K562 (cell line): ENCODE data around the gene SH2D3A. TPM values are rescaled to one million over a fixed set of nuclear protein-coding genes. Genes with fewer than 3 reads are reported as not detected.

Source experiments
- BCL6 ChIP-seq: fragments of 250-450 bp; sonication (Bioruptor Pico); IDR thresholded peaks from 2 replicates; pipeline ENCODE4 v1.4.0; 2020
- CC2D1A ChIP-seq: fragments of 450-650 bp; IDR thresholded peaks from 2 replicates; pipeline ENCODE4 v1.6.1; 2017; ENCODE audit warnings: mild to moderate bottlenecking
- CHD1 ChIP-seq: fragments of 200-600 bp; sonication (generic); IDR thresholded peaks from one replicate; pipeline ENCODE4 v1.6.1; 2012; ENCODE audit warnings: mild to moderate bottlenecking, moderate library complexity, low read length, inconsistent platforms
- CREB1 ChIP-seq, 2 experiments: sonication (generic) in 1 of 2; formaldehyde crosslinking in 1 of 2; IDR thresholded peaks; 2 replicates each; pipeline versions ENCODE4 v1.6.1 to v1.8.0; 2012 to 2022; ENCODE audit warnings: inconsistent platforms in 1 of 2, mild to moderate bottlenecking in 1 of 2, missing genetic modification reagents in 1 of 2, moderate library complexity in 1 of 2
- HDAC1 ChIP-seq, 2 experiments: fragments of 450-650 bp; IDR thresholded peaks; 2 replicates each; pipeline ENCODE4 v1.6.1; 2016 to 2017; ENCODE audit warnings: inconsistent platforms in 1 of 2, mild to moderate bottlenecking in 1 of 2, moderate library complexity in 1 of 2
- HEY1 ChIP-seq: fragments of 250-450 bp; sonication (Bioruptor Pico); IDR thresholded peaks from 2 replicates; pipeline ENCODE4 v1.5.0; 2020; ENCODE audit warnings: mild to moderate bottlenecking, moderate library complexity, borderline replicate concordance
- IRF2 ChIP-seq: sonication (generic); formaldehyde crosslinking; IDR thresholded peaks from 2 replicates; pipeline ENCODE4 v1.8.1; 2022; ENCODE audit warnings: mild to moderate bottlenecking, missing genetic modification reagents
- MTA2 ChIP-seq: fragments of 450-650 bp; IDR thresholded peaks from 2 replicates; pipeline ENCODE4 v1.6.1; 2016; ENCODE audit warnings: low read depth
- PHF21A ChIP-seq: fragments of 450-650 bp; IDR thresholded peaks from 2 replicates; pipeline ENCODE4 v1.6.1; 2017; ENCODE audit warnings: low read depth, borderline replicate concordance
- RFX5 ChIP-seq: IDR thresholded peaks from 2 replicates; pipeline ENCODE4 v1.6.1; 2011; ENCODE audit warnings: low read depth, mild to moderate bottlenecking, improper control_type of control experiment, low read length
- SAP30 ChIP-seq: fragments of 200-600 bp; sonication (generic); IDR thresholded peaks from 2 replicates; pipeline ENCODE4 v1.6.1; 2012; ENCODE audit warnings: borderline replicate concordance, low read depth, mild to moderate bottlenecking, moderate library complexity, low read length, control low read depth, inconsistent platforms; ENCODE audit not compliant: insufficient read depth, poor library complexity, severe bottlenecking
- SMARCE1 ChIP-seq: fragments of 450-650 bp; IDR thresholded peaks from 2 replicates; pipeline ENCODE4 v1.7.1; 2016; ENCODE audit warnings: mild to moderate bottlenecking
- TBP ChIP-seq: optimal IDR thresholded peaks from 2 replicates; pipeline ENCODE3; 2011; ENCODE audit warnings: low read depth, low read length, improper control_type of control experiment
- ZNF584 ChIP-seq: fragments of 200-800 bp; sonication (Bioruptor generic); IDR thresholded peaks from 2 replicates; pipeline ENCODE4 v1.6.1; 2016; ENCODE audit warnings: low read depth, mild to moderate bottlenecking, missing genetic modification characterization, missing compliant biosample characterization
- ZNF77 ChIP-seq: fragments of 250-450 bp; sonication (Bioruptor Pico); IDR thresholded peaks from 2 replicates; pipeline ENCODE4 v1.5.0; 2020
- polyA plus RNA-seq, 8 experiments: library from polyadenylated mRNA; depleted of rRNA in 4 of 8; stranded (reverse) in 5 of 8; unstranded in 3 of 8; fragments of >200 nt; fragmentation: Nextera tagmentation in 2 of 8; fragmentation: Illumina TruSeq in 1 of 8; extraction: Ambion mirVana in 2 of 8; extraction: Trizol in 1 of 8; gene quantifications; 2 replicates each; pipeline versions ENCODE4 v1.2.1 to v1.2.3, GENCODE V29; 2011 to 2014; ENCODE audit warnings: inconsistent platforms in 1 of 8, missing spikeins in 1 of 8
- total RNA-seq, 7 experiments: library from RNA; depleted of rRNA in 6 of 7; stranded (reverse); fragments of >200 nt in 6 of 7; fragmentation: Illumina TruSeq in 2 of 7; extraction: Trizol in 2 of 7; gene quantifications; 2 replicates each; pipeline versions ENCODE4 v1.2.1 to v1.2.3, GENCODE V29; 2011 to 2021; ENCODE audit warnings: low replicate concordance in 1 of 7
- TF ChIP-seq, protein P1 (sequence below): fragments of 250-450 bp; sonication (Bioruptor Pico); IDR thresholded peaks from 2 replicates; pipeline ENCODE4 v1.5.0; 2020; ENCODE audit warnings: mild to moderate bottlenecking, borderline replicate concordance
- TF ChIP-seq, protein P2 (sequence below): fragments of 450-650 bp; IDR thresholded peaks from one replicate; pipeline ENCODE4 v1.6.1; 2018; ENCODE audit warnings: mild to moderate bottlenecking, moderate library complexity; ENCODE audit not compliant: partially characterized antibody
- TF ChIP-seq, protein P3 (sequence below): sonication (generic); formaldehyde crosslinking; IDR thresholded peaks from 2 replicates; pipeline ENCODE4 v1.8.1; 2022; ENCODE audit warnings: missing genetic modification reagents
- TF ChIP-seq, protein P4 (sequence below): IDR thresholded peaks from 2 replicates; pipeline ENCODE4 v1.6.1; 2011; ENCODE audit not compliant: insufficient read length; ENCODE audit errors: extremely low read depth

SH2D3A gene
- total and polyA plus RNA-seq, 9 of the 15 experiments (the other 6 are each of a cell fraction or from before 2014, with no cell fraction given) = 0.75 to 26.3 (median 8.9) TPM

DNA sequence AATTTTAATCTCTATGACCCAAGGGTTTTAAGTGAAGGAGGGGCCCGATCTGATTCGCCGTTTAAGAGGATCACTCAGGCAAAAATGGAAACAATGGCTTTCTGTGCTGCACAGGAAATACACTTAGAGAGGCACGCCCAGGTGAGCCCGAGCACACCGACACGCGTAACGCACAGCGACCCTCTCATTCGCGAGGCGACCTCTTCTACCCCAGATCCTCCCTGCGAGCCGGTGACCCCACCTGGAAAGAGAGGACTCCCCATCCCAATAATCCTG lies 216 bp downstream of the SH2D3A start (continued):
- TF ChIP-seq PHF21A (no peak), ZNF584 (CRISPR knock-in tag) (no peak), SMARCE1 (peak; percentile 34; the same call in 1 of the 2 replicates), SAP30 (peak; percentile 88), MTA2 (no peak), CHD1 (no peak), HEY1 (CRISPR knock-in tag) (no peak), HDAC1 (IDR thresholded peaks at IDR 0.05) (0 out of 4 replicates have a peak, but pooled peaks of 1 of the 2 experiments have one; percentile 74), RFX5 (no peak), CC2D1A (no peak), TBP (no peak), BCL6 (no peak), CREB1 (IDR thresholded peaks at IDR 0.05) (no peak; the same call in 1 of the 2 replicates), CREB1 (CRISPR knock-in tag; IDR thresholded peaks at IDR 0.05) (0 out of 2 replicates have a peak, but pooled peaks have one; percentile 52), IRF2 (no peak), ZNF77 (CRISPR knock-in tag) (no peak)
- TF ChIP-seq, protein P1, sequence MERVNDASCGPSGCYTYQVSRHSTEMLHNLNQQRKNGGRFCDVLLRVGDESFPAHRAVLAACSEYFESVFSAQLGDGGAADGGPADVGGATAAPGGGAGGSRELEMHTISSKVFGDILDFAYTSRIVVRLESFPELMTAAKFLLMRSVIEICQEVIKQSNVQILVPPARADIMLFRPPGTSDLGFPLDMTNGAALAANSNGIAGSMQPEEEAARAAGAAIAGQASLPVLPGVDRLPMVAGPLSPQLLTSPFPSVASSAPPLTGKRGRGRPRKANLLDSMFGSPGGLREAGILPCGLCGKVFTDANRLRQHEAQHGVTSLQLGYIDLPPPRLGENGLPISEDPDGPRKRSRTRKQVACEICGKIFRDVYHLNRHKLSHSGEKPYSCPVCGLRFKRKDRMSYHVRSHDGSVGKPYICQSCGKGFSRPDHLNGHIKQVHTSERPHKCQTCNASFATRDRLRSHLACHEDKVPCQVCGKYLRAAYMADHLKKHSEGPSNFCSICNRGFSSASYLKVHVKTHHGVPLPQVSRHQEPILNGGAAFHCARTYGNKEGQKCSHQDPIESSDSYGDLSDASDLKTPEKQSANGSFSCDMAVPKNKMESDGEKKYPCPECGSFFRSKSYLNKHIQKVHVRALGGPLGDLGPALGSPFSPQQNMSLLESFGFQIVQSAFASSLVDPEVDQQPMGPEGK (CRISPR knock-in tag) = no peak
- TF ChIP-seq, protein P2, sequence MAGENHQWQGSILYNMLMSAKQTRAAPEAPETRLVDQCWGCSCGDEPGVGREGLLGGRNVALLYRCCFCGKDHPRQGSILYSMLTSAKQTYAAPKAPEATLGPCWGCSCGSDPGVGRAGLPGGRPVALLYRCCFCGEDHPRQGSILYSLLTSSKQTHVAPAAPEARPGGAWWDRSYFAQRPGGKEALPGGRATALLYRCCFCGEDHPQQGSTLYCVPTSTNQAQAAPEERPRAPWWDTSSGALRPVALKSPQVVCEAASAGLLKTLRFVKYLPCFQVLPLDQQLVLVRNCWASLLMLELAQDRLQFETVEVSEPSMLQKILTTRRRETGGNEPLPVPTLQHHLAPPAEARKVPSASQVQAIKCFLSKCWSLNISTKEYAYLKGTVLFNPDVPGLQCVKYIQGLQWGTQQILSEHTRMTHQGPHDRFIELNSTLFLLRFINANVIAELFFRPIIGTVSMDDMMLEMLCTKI = no peak
- TF ChIP-seq, protein P3, sequence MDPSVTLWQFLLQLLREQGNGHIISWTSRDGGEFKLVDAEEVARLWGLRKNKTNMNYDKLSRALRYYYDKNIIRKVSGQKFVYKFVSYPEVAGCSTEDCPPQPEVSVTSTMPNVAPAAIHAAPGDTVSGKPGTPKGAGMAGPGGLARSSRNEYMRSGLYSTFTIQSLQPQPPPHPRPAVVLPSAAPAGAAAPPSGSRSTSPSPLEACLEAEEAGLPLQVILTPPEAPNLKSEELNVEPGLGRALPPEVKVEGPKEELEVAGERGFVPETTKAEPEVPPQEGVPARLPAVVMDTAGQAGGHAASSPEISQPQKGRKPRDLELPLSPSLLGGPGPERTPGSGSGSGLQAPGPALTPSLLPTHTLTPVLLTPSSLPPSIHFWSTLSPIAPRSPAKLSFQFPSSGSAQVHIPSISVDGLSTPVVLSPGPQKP (CRISPR knock-in tag) = no peak
- TF ChIP-seq, protein P4, sequence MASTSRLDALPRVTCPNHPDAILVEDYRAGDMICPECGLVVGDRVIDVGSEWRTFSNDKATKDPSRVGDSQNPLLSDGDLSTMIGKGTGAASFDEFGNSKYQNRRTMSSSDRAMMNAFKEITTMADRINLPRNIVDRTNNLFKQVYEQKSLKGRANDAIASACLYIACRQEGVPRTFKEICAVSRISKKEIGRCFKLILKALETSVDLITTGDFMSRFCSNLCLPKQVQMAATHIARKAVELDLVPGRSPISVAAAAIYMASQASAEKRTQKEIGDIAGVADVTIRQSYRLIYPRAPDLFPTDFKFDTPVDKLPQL = no peak
